ENCODE measurements around the gene PNKD.

PNKD gene

GRCh38 chr2:218259099-218259961, 11.0 kb upstream of the PNKD start:
- no peak overlapping the region for H3K4me3 ChIP-seq (ENCODE audit: control insufficient read depth, low read depth, low read length)
- TF ChIP-seq, protein P1, sequence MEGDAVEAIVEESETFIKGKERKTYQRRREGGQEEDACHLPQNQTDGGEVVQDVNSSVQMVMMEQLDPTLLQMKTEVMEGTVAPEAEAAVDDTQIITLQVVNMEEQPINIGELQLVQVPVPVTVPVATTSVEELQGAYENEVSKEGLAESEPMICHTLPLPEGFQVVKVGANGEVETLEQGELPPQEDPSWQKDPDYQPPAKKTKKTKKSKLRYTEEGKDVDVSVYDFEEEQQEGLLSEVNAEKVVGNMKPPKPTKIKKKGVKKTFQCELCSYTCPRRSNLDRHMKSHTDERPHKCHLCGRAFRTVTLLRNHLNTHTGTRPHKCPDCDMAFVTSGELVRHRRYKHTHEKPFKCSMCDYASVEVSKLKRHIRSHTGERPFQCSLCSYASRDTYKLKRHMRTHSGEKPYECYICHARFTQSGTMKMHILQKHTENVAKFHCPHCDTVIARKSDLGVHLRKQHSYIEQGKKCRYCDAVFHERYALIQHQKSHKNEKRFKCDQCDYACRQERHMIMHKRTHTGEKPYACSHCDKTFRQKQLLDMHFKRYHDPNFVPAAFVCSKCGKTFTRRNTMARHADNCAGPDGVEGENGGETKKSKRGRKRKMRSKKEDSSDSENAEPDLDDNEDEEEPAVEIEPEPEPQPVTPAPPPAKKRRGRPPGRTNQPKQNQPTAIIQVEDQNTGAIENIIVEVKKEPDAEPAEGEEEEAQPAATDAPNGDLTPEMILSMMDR (IDR thresholded peaks at IDR 0.05; ENCODE audit: control insufficient read depth, insufficient read depth, low read depth, low read length, missing control alignments), result no peak
- peak; percentile 40 for DNase-seq (ENCODE audit: low read depth)

DNA sequence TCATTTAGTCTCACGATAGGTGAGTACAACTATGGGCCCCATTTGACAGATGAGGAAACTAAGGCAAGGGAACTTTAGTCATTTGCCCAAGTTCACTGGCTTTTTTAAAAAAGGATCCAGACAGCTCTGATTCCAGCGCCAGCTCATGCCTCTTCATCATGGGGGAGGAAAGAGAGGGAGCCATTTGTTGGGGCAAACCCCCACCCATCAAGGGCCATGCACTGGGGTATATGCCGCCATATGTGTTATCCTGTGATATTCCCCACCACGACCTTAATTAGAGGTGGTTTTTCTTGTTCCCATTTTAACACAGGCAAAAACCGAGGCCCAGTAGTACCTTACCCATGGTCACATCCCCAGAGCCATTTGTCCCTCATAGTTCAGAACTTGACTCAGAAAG, 10.2 kb upstream of the PNKD start:
- no peak for DNase-seq (ENCODE audit: low read depth)
- H3K4me3 ChIP-seq (ENCODE audit: control insufficient read depth, low read depth, low read length), result no peak overlapping the region
- TF ChIP-seq, protein P1 (IDR thresholded peaks at IDR 0.05; ENCODE audit: control insufficient read depth, insufficient read depth, low read depth, low read length, missing control alignments), result no peak

- no peak for DNase-seq (ENCODE audit: low read depth)
Measured at GRCh38 chr2:218260742-218261422, 9.4 kb upstream of the PNKD start, which contains the start of gene GPBAR1. GPBAR1 (plus strand) TSS chr2:218261015; CDS start chr2:218262725, 1,710 bp downstream.

DNA sequence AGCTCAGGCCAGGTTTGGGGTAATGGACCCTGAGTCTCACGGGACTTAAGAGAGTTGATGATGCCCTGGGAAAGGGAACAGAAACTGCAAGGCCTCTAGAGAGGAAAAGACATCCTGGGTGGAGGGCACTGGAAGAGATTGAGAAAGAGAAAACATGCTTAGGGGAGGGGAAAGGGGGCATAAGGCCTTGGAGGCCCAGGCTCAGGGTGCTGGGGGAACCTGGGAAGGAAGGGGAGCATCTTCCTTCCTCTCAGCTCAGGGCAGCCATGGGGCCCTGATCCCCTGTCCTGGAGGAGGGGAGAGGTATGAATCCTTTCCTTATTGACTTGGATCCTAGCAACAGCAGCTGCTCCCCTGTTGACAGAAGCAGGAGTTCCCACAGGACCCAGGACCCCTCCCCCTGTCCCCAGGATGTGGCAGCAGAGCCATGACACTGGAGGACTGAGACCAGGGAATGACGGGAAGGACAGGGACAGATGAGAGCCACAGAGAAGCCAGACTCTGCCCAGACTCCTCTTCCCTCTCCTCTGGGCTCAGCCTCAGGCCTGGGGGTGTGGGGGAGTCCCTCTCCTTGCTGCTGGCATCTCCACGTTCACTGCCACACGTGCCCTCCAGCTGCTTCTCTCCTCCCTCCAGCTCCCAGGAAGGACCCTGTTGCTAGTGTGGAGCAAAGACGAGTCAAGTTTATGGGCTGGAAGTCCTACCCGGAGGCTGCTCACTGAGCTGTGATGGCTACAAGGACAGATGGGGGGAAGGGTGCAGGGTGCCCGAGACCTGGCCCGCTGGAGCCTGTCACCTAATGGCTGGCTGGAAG, 8.7 kb upstream of the PNKD start:
- no peak for DNase-seq (ENCODE audit: low read depth)
- H3K4me3 ChIP-seq (ENCODE audit: control insufficient read depth, low read depth, low read length), result no peak overlapping the region
- TF ChIP-seq, protein P1 (IDR thresholded peaks at IDR 0.05; ENCODE audit: control insufficient read depth, insufficient read depth, low read depth, low read length, missing control alignments), result no peak

More at GRCh38 chr2:218260742-218261422, 9.4 kb upstream of the PNKD start, which contains the start of gene GPBAR1:
- TF ChIP-seq, protein P1 (IDR thresholded peaks at IDR 0.05; ENCODE audit: control insufficient read depth, insufficient read depth, low read depth, low read length, missing control alignments), result no peak
- no peak within 1 kb of the TSS for H3K4me3 ChIP-seq (ENCODE audit: control insufficient read depth, low read depth, low read length)

GRCh38 chr2:218262237-218262600, 8.1 kb upstream of the PNKD start:
- no peak overlapping the region for H3K4me3 ChIP-seq (ENCODE audit: control insufficient read depth, low read depth, low read length)
- TF ChIP-seq, protein P1 (IDR thresholded peaks at IDR 0.05; ENCODE audit: control insufficient read depth, insufficient read depth, low read depth, low read length, missing control alignments), result no peak
- no peak for DNase-seq (ENCODE audit: low read depth)
